Measurements from ENCODE around the gene NEUROG1. TPM values are rescaled to one million over a fixed set of nuclear protein-coding genes. Genes with fewer than 3 reads are reported as not detected.

Gene NEUROG1
- total and polyA plus RNA-seq, 8 donors = not detected

DNA sequence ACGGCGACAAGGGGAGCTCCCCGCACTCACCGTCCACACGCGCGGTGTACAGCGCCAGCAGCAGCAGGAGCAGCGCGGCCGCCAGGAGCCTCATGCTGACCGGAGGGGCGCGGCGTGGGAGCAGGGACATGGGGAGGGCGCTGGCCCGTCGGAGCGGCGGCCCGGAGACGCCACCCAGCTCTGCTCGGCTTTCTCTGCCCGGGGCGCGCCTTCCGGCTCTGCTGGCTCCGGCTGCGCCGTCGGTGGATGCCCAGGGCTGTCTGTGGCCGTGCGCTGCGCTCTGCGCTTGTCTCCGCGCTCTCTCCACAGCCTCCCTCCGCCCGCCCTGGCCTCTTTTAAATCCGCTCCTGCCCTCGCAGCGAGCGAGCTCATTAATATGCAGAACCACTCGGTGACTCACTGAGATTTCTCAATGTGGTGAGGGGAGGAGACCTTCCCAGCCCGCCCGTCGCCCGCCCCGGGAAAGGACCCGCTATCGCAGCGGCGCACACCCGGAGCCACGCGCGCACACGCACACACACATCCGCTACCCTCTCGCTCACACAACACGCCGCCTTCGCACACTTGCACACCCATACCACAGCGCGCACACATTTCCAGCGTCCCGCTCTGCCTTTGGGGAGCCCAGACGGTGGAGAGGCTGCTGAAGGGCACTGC is 43.0 kb upstream of the NEUROG1 start, which contains the start of gene CXCL14:
Gene CXCL14, minus strand, starts transcription at position 307 of the 657 bp plus-strand sequence. Its CDS starts 213 bp downstream, at position 94.
- Histone ChIP-seq H3K9me3 (no peaks in the 10 kb centered on the region), H3K27ac (no peak within 1 kb of the TSS), H3K4me1 (peaks cover 5 to 13% of the 10 kb centered on the region in 2 donors), H3K4me3 (peak within 1 kb of the TSS; percentile 19), H3K27me3 (peaks cover 14 to 78% of the 10 kb centered on the region in 2 donors), H3K36me3 (no peaks in the 10 kb centered on the region)
- no peak for TF ChIP-seq CTCF (IDR thresholded peaks at IDR 0.05)
- intact Hi-C loops (cut with DNase I) = no loop called here
- DNase-seq (peak; percentile 51 to 81 (median 76)), ATAC-seq (peak; percentile 87)

DNA sequence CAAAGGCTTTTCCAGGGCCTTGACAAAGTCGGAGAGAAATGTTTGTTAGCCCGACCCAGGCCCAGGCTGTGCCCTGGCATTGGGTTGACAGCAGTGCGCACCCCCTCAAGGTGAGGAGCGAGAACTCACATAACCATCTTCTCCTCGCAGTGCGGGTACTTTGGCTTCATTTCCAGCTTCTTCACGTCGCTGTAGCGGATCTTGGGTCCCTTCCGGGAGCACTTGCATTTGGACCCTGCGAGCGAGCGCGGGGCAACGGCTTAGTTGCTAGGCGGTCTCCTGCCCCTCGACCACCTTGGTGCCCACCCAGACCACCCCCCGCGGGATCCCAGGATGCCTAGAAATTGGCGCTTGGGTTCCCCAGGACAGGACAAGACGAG is 42.5 kb upstream of the NEUROG1 start:
- Histone ChIP-seq H3K9me3 (no peaks in the 10 kb centered on the region), H3K4me1 (peaks cover 5 to 13% of the 10 kb centered on the region in 2 donors), H3K36me3 (no peaks in the 10 kb centered on the region), H3K27me3 (peaks cover 14 to 72% of the 10 kb centered on the region in 2 donors), H3K27ac (no peak overlapping the region), H3K4me3 (peak overlapping the region; percentile 19)
- DNase-seq = no peak
- ATAC-seq = no peak
- TF ChIP-seq CTCF (IDR thresholded peaks at IDR 0.05) = no peak
- intact Hi-C loops (cut with DNase I) = no loop called here

DNA sequence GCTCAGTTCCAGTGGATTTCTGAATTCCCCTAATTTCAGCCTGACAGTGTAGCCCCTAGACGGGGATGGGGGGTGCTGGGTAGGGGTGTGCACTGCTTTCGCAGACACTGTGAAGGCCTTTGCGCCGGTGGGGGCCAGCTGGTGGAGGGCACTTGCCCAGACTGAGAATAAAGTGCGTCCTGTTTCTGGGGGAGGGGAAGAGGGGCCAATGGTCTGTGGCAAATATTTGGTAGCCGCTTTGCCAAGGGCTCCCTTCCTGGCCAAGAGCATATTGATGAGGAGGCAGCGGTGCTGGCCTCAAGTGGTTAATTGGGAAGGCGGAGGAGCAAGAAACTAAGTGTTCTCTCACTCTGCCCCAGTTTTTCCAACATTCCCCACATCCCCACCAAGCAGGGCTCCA is 41.7 kb upstream of the NEUROG1 start:
- Histone ChIP-seq H3K9me3 (no peaks in the 10 kb centered on the region), H3K4me3 (no peak overlapping the region), H3K36me3 (no peaks in the 10 kb centered on the region), H3K27me3 (peaks cover 14 to 66% of the 10 kb centered on the region in 2 donors), H3K27ac (no peak overlapping the region), H3K4me1 (peaks cover 5 to 13% of the 10 kb centered on the region in 2 donors)
- intact Hi-C loops (cut with DNase I) = no loop called here
- no peak for TF ChIP-seq CTCF (IDR thresholded peaks at IDR 0.05)
- ATAC-seq = no peak
- DNase-seq = no peak

- intact Hi-C loops (cut with DNase I) = no loop called here
- H3K27ac ChIP-seq = no peak overlapping the region
- H3K4me3 ChIP-seq = no peak overlapping the region
- ATAC-seq = no peak
- H3K27me3 ChIP-seq = peaks cover 14 to 62% of the 10 kb centered on the region in 2 donors
- H3K9me3 ChIP-seq = no peaks in the 10 kb centered on the region
- H3K36me3 ChIP-seq = no peaks in the 10 kb centered on the region
- no peak for DNase-seq
- peaks cover 5 to 13% of the 10 kb centered on the region in 2 donors for H3K4me1 ChIP-seq
- TF ChIP-seq CTCF (IDR thresholded peaks at IDR 0.05) = no peak
Measured at GRCh38 chr5:135576075-135576599, 40.4 kb upstream of the NEUROG1 start.

GRCh38 chr5:135574493-135574892 is 38.7 kb upstream of the NEUROG1 start:
- intact Hi-C loops (cut with DNase I) = no loop called here
- peaks cover 14 to 59% of the 10 kb centered on the region in 2 donors for H3K27me3 ChIP-seq
- no peak for DNase-seq

More at GRCh38 chr5:135574493-135574892, 38.7 kb upstream of the NEUROG1 start:
- Histone ChIP-seq H3K4me1 (peaks cover 5 to 13% of the 10 kb centered on the region in 2 donors), H3K4me3 (no peak overlapping the region), H3K36me3 (no peaks in the 10 kb centered on the region), H3K9me3 (no peaks in the 10 kb centered on the region), H3K27ac (no peak overlapping the region)
- no peak for TF ChIP-seq CTCF (IDR thresholded peaks at IDR 0.05)
- ATAC-seq = no peak
